ENCODE measurements around the gene BMAL2.

BMAL2 gene

DNA sequence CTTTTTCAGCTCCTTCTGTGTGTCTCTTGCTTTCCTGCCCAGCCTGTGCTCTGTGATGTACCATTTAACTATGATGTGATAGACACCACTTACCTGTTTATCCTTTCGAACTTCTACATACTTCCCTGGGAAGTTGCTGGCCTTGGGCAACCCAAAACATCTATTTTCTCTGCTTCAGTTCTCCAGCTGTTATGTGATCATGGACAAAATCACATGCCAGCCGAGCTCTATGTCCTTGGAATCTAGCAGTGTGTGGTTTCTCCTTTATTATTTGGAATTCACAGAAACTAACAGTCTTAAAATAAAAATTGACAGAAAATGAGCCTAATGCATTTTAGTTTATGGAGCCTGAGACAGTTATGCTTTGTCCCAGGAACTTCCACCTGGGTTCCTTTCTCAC lies 22.9 kb downstream of the BMAL2 start:
- DNase-seq, result no peak

GRCh38 chr12:27355979-27356378 lies 23.3 kb downstream of the BMAL2 start:
- DNase-seq, result no peak

DNA sequence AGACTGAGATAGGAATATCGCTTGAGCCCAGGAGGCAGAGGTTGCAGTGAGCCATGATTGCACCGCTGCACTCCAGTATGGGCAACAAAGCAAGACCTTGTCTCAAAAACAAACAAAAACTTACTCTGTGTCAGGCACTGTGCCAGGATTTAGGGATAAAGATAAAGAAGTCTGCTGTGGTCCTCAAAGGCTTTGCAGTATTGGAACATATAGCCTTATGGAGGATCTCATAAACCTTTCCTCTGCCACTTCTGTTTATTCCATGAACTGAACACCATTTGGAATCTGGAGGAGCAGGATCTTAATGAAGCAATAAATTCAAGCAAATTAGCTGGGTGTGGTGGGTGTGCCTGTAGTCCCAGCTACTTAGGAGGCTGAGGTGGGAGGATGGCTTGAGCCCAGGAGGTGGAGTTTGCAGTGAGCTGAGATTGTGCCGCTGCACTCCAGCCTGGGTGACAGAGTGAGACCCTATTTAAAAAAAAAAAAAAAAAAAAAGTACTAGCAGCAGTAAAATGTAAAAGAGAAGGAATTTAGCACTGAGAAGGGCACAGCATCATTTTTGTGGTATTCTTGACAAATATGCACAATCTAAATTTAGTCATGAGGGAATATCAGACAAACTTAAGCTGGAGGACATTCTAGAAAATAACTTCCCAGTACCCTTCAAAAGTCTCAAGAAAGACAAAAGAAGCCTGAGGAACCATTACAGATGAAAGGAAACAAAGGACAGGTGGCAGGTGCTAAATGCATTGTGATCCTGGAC lies 27.1 kb downstream of the BMAL2 start:
- DNase-seq, result no peak

DNA sequence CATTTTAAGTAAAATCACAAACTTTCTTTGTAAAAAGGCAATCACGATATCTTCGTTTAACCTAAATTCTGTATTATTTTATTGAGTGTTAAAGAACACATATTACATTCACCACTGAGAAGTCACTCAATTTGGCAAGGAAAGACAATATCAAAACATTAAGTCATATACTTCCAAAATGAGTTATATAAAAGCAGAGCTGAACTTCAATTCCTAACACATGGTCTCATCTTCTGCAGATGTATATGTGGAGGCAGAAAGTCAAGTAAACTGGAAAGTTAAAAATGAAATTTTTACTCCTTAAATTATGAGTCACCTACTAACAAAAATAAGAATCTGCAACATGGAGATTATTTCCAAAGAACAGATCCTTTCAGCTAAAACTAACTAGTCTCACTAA lies 28.7 kb downstream of the BMAL2 start:
- DNase-seq, result no peak

DNA sequence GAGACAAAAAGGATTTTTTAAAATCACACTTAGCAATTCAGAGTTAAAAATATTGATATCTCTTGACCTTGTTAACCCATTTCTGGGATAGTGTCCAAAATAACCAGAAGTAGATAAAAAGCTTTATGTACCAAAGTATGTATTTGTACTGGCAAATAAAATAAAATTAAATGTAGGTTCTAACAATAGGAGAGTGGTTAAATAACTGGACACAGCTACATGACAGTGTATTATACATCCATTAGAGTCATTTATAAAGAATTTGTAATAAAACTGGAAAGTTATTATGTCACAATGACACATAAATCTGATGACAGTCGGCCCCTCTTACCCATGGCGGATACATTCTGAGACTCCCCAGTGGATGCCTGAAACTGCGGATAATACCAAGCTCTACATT lies 34.0 kb downstream of the BMAL2 start:
- no peak for DNase-seq

GRCh38 chr12:27367078-27367477 lies 34.4 kb downstream of the BMAL2 start:
- DNase-seq, result no peak

- DNase-seq, result no peak
Observed at GRCh38 chr12:27382171-27382795, 49.6 kb downstream of the BMAL2 start.
